Cardiac muscle cell (in vitro differentiated cells and primary cell): ENCODE results near the gene TATDN3. TPM values are rescaled to one million over a fixed set of nuclear protein-coding genes. Genes with fewer than 3 reads are reported as not detected.

Source experiments
- DNase-seq, 2 donors: peaks; one replicate each; pipeline versions ENCODE4 v3.0.0 to v3.0.0-alpha.2; 2010 to 2017; ENCODE audit warnings: low read depth in 1 of 2, low spot score in 1 of 2
- H3K27ac ChIP-seq: fragments of 200-600 bp; sonication (generic); 2 replicates; pipeline ENCODE4 v1.5.1; 2016
- H3K27me3 ChIP-seq: fragments of 200-600 bp; sonication (generic); 2 replicates; pipeline ENCODE4 v1.6.0; 2016; ENCODE audit warnings: control low read depth
- H3K36me3 ChIP-seq: fragments of 200-600 bp; sonication (generic); 2 replicates; pipeline ENCODE4 v1.5.1; 2016; ENCODE audit warnings: control low read depth
- H3K4me1 ChIP-seq: fragments of 200-600 bp; sonication (generic); 2 replicates; pipeline ENCODE4 v1.8.1; 2017; ENCODE audit warnings: low read depth, mild to moderate bottlenecking, mixed run types
- H3K4me3 ChIP-seq: fragments of 200-600 bp; sonication (generic); 2 replicates; pipeline ENCODE4 v1.5.1; 2016; ENCODE audit warnings: mild to moderate bottlenecking
- H3K9me3 ChIP-seq: fragments of 200-600 bp; sonication (generic); 2 replicates; pipeline ENCODE4 v1.5.1; 2017; ENCODE audit warnings: low read depth, mild to moderate bottlenecking, control low read depth
- CTCF ChIP-seq: IDR thresholded peaks from 2 replicates; pipeline ENCODE4 v1.5.1; 2012; ENCODE audit warnings: low read depth, mild to moderate bottlenecking, low read length
- polyA plus RNA-seq: library from polyadenylated mRNA; unstranded; fragments of >200 nt; fragmentation: Nextera tagmentation; extraction: Ambion mirVana; gene quantifications from 2 replicates; pipeline ENCODE4 v1.2.1, GENCODE V29; 2016
- total RNA-seq: library from RNA; depleted of rRNA; stranded (reverse); fragments of >200 nt; gene quantifications from 2 replicates; pipeline ENCODE4 v1.2.3, GENCODE V29; 2016

Gene TATDN3
- total and polyA plus RNA-seq, 2 experiments from 2014 or later: 18.5 to 26.4 TPM

GRCh38 chr1:212814537-212815334 lies 23.0 kb downstream of the TATDN3 start:
- Histone ChIP-seq H3K9me3 (no peaks in the 10 kb centered on the region), H3K27ac (peak overlapping the region; percentile 54), H3K27me3 (no peaks in the 10 kb centered on the region), H3K4me3 (no peak overlapping the region), H3K4me1 (peaks cover 8% of the 10 kb centered on the region), H3K36me3 (no peaks in the 10 kb centered on the region)
- peak; percentile 21 to 38 for DNase-seq
- no peak for TF ChIP-seq CTCF

GRCh38 chr1:212816567-212817278 lies 25.0 kb downstream of the TATDN3 start:
- Histone ChIP-seq H3K36me3 (no peaks in the 10 kb centered on the region), H3K9me3 (no peaks in the 10 kb centered on the region), H3K4me1 (peaks cover 8% of the 10 kb centered on the region), H3K27ac (no peak overlapping the region), H3K4me3 (no peak overlapping the region), H3K27me3 (no peaks in the 10 kb centered on the region)
- DNase-seq: no peak
- TF ChIP-seq CTCF: no peak

GRCh38 chr1:212819726-212820125 lies 28.0 kb downstream of the TATDN3 start:
- no peaks in the 10 kb centered on the region for H3K36me3 ChIP-seq
- peaks cover 5% of the 10 kb centered on the region for H3K4me1 ChIP-seq
- H3K9me3 ChIP-seq: no peaks in the 10 kb centered on the region
- no peak for TF ChIP-seq CTCF
- no peaks in the 10 kb centered on the region for H3K27me3 ChIP-seq
- peak in 1 of 2 donors; percentile 40 for DNase-seq
- H3K27ac ChIP-seq: no peak overlapping the region
- H3K4me3 ChIP-seq: no peak overlapping the region

GRCh38 chr1:212820969-212821368 lies 29.3 kb downstream of the TATDN3 start:
- no peaks in the 10 kb centered on the region for H3K36me3 ChIP-seq
- H3K27ac ChIP-seq: no peak overlapping the region
- TF ChIP-seq CTCF: no peak
- H3K27me3 ChIP-seq: no peaks in the 10 kb centered on the region
- H3K4me1 ChIP-seq: no peaks in the 10 kb centered on the region
- H3K4me3 ChIP-seq: no peak overlapping the region
- peaks cover 4% of the 10 kb centered on the region for H3K9me3 ChIP-seq
- no peak for DNase-seq

- H3K27me3 ChIP-seq: no peaks in the 10 kb centered on the region
- no peaks in the 10 kb centered on the region for H3K36me3 ChIP-seq
- no peaks in the 10 kb centered on the region for H3K4me1 ChIP-seq
- TF ChIP-seq CTCF: no peak
- H3K9me3 ChIP-seq: peaks cover 5% of the 10 kb centered on the region
- H3K27ac ChIP-seq: no peak overlapping the region
- H3K4me3 ChIP-seq: no peak overlapping the region
- DNase-seq: no peak
Observed at GRCh38 chr1:212822956-212823355, 31.3 kb downstream of the TATDN3 start.
